Stimulated activated CD4-positive, alpha-beta T cell treated with anti-CD3 and anti-CD28 coated beads, Interleukin-1b, Interleukin-23, amount 100 ng/mL, for 48 hours (primary cell): ENCODE results near the gene CLEC17A.
"Not testable (repeated sequence)": the region's sequence is repeated elsewhere in the genome, so short reads cannot be mapped to it uniquely, and the experiment has no call there.

Experiments used
- DNase-seq: peaks from one replicate; pipeline ENCODE4 v3.0.0-alpha.2; 2020

CLEC17A gene

DNA sequence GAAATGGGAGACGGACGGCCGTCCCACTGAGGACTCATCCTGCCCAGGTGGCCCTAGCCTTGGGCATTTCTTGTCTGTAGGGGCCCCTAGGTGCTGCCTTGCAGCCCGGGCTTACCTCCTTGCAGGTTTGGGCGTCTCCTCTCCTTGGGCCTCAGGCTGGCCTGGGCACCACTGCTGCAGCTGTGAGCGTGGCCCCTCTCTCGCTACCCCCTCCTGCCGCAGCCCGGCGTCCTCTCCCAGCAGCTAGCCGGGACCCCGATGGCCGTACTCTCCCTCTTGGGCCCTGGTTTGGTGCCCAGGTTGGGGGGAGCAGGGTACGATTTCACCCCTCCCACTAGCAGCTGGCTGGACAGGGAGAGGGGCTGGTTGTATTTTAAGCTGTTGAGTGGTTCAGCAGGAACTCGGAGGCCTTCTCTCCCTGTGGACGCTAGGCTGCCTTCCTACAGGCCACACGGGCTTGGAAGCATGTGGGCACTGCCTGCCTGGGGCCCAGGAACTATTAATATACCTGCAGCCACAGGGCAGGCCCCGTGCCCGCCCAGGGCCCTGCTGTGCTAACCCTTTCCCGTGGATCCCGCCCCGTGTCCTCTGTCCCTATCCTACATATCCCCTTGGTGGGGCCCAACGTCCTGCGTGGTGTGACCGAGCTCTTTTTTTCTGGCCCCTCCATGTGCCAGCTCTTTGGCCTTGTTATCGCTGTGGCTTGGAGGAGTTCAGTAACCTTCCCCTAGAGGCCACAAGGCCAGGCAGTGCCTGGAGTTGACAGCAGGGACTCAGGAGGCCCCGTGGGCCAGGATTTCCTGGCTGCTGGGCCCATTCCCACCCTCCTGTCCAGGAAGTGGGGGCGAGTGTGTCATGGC, 22.7 kb upstream of the CLEC17A start:
- no peak for DNase-seq

DNA sequence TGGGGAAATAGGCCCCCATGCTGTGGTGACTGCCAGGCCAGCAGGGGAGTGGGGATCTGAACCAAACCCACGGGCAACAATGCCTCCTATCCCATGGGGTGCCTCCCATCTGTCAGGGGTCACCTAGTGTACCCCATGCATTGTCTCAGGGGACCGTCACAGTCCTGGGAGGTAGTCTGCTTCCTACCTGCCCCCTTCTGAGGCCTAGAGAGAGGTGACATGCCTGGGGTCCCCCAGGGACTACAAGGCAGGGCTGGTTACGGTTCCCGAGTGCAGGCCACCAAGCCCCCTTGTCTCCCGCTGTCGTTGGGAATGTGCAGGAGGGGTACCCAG, 22.1 kb upstream of the CLEC17A start:
- no peak for DNase-seq

DNA sequence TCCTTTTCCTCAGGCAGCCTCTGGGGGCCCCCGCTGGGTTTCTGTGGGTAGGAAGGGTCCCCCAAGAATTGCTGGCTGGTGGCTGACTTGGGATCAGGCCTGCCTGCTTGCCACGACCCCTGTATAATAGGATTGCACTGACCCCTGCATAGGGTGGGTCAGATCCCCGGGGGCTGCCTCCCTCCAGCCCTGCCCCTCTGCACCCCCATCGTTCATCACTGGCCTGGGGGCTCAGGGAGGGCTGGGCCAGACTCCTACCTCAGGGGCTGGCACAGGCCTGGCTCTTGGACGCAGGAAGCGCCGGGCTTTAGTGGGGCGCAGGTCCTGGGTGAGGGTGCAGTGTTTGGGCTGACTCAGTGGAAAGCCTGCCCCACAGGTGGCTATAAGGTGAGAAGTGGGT, 21.6 kb upstream of the CLEC17A start:
- DNase-seq: no peak

DNA sequence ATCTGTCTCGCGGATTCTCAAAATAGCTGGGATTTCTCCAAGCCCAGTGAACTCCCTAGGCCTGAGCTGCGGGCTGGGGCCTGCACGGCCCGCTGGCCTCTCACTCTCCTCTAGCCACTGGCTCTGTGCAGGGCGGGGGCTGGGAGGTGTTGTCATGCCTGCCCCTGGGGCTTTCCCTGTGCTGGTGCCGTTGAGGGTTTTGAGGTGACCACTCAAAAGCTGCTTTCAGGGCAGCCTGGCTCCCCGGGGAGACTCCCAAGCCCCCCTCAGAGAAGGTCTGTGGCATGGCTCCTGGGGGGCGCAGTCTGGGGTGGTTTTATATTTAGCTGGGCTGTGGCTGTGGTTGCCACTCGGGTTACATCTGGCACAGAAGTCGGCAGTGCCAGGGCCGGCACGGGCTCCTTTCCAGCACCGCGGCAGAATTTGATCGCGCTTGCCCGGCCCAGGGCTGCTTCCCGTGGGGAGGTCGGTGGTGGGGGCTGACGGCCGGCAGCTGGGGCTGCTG, 21.0 kb upstream of the CLEC17A start:
- DNase-seq: no peak

DNA sequence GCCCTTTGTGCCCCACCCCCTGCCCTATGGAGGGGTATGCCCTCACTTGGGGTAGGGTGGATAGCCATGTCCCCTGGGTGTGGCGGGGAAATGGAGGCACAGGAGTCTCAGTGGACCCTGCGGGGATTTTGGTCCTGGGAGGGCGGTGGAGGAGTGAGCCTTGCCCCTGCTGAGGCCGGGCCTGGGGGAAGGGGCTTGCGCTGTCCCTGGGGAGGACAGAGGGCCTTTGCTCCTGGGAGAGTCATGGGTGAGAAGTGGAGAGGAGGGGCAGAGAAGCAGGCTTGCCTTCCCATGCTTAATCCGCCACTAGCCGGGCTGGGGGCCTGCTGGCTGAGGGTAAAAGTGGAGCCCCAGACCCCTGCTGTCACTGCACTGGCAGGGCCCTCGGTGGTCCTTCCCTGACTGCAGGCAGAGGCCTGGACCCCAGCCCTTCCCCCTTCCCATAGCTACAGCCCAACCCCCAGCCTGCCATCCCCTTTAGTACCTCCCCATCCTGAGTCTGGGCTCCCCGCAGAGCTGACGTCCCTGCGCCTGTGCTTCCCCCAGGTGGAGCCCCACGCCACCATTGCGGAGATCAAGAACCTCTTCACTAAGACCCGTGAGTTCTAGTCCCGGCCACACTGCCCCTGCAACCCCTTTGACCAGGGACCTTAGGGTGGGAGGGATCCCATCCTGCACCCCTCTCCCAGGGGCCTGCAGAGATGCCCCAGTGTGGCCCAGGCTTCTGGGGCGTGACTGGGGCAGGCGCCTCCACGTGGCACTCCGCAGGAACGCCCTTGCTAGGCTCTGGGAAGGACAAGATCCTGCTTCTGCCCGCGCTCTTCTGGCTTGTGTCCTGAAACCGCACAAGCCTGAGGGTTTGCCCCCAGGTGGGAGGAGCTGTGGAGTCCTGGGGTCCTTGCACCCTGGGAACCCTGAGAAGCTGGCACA, 20.0 kb upstream of the CLEC17A start:
- no peak for DNase-seq

DNA sequence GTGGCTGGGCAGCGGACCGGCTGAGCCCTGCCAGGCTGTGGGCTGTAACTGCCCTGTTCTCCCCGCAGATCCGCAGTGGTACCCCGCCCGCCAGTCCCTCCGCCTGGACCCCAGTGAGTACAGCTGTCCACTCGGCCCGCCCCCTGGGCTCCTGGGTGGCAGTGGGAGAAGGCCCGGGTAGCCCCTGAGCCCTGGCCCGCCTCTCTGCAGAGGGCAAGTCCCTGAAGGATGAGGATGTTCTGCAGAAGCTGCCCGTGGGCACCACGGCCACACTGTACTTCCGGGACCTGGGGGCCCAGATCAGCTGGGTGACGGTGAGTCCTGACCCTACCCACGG, 19.3 kb upstream of the CLEC17A start:
- DNase-seq: no peak

DNA sequence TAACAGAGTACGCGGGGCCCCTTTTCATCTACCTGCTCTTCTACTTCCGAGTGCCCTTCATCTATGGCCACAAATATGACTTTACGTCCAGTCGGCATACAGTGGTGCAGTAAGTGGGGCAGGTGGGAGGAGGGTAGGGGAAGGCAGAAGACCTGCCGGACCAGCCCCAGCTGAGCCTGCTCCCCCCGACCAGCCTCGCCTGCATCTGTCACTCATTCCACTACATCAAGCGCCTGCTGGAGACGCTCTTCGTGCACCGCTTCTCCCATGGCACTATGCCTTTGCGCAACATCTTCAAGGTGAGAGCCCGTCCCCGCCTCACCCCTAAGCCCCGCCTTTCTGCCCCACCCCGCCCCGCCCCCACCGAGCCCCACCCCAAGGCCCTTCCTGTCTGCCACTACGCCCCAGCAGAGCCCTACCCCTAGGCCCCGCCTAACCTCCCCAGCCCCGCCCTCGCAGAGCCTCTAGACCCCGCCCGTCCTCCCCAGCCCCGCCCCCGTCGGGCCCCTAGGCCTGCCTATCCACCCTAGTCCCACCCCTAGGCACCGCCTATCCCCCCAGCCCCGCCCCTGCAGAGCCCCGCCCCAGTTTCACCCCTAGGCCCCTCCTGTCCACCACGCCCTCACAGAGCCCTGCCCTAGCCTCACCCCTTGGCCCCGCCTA, 18.8 kb upstream of the CLEC17A start:
- peak; percentile 86 for DNase-seq

DNA sequence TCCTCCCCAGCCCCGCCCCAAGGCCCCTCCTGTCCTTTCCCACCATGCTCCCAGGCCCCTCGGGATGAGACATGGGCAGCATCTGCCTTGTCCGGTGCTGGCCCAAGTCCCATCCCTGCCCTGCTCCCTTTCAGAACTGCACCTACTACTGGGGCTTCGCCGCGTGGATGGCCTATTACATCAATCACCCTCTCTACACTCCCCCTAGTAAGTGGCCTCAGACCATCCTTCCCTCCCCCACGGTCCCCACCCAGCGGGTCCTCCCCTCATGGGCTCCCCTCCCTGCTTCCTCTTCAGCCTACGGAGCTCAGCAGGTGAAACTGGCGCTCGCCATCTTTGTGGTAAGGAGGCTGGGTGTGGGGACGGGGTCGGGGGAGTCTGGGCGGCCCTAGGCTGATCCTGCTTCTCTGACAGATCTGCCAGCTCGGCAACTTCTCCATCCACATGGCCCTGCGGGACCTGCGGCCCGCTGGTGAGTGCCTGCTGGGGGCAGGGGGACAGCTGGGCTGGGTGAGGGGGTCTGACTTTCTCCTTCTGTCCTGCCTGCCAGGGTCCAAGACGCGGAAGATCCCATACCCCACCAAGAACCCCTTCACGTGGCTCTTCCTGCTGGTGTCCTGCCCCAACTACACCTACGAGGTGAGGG, 18.1 kb upstream of the CLEC17A start:
- not testable (repeated sequence) for DNase-seq

DNA sequence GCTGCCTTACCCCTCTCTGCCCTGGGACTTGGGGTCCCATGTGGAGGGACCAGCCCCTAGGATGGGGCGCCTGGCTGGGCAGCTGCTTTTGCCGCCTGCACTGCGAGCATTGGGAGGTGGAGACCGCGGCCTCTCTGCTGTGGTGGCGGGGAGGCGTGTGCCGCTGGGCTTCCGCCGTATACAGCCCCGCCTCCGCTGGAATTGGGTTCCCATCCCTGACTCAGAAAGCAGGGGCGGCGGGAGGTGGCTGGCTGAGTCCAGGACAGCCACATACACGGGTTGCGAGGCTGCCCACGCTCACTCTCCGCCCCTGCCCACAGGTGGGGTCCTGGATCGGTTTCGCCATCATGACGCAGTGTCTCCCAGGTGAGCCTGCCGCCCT, 17.6 kb upstream of the CLEC17A start:
- DNase-seq: no peak

DNA sequence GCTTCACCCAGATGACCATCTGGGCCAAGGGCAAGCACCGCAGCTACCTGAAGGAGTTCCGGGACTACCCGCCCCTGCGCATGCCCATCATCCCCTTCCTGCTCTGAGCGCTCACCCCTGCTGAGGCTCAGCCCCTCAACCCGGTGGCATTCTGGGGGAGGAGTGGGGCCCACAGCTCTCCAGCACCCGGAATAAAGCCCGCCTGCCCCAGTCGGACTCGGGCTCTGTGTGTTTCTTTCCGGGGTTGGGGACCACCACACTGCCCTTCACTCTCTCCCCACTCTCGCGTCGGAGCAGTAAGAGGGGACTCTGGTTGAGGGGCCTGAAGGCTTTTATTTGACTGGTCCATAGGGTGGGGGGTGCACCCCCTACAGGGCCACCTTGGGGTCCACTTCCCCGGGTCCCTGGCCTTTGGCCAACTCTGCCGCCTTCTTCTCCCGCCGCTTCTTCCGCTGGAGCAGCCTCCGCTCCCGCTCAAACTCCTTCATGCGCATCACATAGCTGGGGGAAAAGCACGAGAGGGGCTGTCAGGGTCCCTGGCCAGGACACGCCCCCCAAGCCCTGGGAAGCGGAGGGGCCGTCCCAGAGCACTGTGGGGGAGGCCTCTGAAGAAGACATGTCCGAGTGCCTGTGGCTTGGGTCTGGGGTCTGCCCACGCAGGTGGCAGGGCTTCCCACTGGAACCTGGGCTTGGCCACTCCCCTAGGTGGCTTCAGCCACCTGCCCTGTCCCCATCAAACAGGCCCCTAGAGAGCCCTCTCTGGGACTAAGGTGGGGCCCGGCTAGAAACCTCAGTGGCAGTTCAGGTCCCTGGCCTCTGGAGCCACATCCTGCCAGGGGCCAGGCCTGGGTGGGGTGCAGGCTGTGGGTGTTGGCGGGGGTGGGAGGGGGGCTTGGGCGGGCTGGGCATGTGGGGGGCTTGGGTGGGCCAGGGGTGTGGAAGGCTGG, 16.8 kb upstream of the CLEC17A start:
- DNase-seq: no peak

DNA sequence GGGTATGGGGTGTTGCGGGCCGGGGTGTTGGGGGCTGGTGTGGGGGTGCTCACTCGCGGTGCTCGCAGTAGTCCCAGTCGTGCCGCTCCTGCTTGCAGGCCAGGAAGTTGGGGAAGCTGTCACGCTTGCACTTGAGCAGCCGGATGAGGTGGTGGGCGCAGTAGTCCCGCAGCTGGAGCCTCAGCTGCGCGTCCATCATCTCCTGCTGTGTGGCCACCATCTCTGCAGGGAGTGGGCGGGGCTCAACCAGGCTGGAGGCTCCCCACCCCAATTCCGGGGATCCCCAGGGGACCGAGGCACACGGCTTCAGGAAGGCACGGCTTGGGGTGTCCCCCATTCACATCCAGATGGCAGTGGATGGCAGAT, 16.2 kb upstream of the CLEC17A start:
- no peak for DNase-seq

DNA sequence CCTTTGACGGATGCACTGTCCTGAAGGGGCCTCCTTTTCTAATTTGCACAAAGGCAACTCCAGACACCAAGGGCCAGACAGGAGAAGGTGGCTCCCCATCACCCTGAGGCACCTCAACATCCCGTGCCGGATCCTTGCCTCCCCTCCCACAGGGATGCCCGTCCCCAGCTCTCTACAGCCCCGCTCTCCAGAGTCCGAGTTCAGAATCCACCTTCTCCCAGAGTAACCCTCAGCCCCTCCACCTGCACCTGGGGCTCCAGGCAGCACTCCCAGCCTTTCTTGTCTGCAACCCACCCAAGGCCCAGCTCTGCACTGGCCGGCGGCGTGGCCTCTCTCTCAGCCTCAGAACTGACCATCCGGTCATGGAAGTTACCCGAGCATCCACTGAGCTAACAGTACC, 15.8 kb upstream of the CLEC17A start:
- no peak for DNase-seq

DNA sequence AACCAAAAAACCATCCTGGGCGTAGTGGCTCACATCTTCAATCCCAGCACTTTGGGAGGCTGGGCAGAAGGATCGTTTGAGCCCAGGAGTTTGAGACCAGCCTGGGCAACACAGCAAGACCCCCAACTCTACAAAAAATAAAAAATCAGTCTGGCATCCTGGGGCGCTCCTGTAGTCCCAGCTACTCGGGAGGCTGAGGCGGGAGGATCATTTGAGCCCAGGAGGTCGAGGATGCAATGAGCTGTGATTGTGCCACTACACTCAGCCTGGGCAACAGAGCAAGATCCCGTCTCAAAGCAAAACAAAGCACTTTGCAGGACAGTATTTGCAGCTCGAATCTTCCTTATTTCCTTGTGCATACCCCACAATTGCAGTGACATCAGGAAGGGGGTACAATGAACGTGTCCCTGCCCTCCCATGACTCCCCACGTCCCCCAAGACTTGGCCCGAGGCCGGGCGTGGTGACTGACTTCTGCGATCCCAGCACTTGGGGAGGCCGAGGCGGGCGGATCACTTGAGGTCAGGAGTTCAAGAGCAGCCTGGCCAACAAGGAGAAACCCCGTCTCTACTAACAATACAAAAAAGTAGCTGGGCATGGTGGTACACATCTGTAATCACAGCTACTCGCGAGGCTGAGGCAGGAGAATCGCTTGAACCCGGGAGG, 11.9 kb upstream of the CLEC17A start:
- DNase-seq: no peak

DNA sequence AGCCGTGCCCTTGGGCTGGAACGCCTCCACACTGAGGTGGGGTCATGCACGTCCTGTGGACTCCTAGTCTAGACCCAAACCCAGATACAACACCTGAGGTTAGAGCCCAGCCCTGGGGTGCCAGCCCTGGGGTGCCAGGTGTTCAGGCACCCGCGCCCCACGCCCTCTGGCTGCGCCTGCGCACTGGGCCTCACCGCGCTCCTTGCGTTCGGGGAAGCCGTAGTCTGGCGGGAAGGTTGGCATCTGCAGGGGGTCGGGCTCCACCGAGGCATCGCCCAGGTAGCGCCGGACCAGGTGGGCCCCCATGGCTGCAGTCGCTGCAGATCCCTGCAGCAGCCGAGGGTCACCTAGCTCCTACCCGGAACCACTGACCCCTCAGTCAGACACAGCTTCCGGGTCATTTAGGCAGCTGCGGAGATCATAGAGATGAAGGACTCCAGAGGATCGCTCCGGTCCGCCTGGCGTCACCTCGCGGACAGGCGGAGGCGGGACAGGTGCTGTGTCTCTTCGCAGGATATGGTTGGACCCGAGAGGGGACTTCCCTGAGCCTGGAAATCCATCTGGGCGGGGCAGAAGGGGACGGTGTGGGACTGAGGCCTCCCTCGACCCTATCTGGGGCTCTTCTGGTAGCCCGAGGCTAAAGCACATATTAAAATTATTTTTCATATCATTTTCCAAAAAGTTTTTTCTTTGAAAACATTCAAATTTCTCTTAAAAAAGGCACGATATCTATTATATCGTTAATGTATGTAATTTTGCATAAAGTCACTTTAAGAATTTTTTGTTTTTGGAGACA, 11.0 kb upstream of the CLEC17A start, which contains the start of gene NDUFB7:
Gene NDUFB7 (minus strand): TSS at position 372 of the 796 bp plus-strand sequence. CDS start 66 bp downstream, at position 306.
- DNase-seq: peak; percentile 93

DNA sequence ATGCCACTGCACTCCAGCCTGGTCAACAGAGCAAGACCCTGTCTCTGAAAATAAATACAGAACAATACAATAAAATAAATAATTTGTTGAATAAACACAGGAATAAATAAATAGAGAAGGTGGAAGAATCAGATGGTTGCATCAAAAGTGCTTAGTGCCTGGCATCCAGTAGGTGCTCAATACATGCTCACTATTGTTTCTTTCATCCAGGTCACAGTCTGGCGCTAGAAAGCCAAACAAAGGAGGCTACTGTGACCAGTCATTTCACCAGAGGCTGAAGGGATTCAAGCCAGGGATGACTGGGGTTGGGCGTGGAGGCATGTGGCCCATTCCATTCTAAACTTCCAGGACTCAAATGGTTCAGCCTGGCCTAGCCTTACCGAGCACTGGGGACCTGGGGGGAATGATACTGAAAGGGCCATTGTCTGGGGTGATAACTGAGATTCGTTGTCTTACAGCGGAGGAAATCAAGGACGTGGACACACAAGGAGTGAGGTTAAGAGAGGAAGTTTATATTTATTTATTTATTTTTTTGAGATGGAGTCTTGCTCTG, 7.4 kb upstream of the CLEC17A start:
- no peak for DNase-seq

DNA sequence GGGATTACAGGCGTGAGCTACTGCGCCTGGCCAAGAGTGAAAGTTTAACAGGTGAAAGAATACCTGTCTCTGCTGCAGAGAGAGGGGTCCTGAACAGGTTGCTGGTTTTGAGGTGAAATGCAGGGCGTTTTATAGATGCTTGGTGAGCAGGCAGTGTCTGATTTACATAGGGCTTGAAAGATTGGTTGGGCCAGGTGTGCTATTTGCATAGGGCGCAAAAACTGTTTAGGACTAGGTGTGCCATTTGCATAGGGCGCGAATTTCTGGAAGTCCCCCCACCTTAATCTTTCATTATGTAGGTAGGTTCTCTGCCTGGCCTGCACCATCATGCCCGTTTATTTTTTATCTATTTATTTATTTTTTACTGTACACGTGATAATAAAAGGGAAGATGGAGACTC, 6.5 kb upstream of the CLEC17A start:
- DNase-seq: no peak

DNA sequence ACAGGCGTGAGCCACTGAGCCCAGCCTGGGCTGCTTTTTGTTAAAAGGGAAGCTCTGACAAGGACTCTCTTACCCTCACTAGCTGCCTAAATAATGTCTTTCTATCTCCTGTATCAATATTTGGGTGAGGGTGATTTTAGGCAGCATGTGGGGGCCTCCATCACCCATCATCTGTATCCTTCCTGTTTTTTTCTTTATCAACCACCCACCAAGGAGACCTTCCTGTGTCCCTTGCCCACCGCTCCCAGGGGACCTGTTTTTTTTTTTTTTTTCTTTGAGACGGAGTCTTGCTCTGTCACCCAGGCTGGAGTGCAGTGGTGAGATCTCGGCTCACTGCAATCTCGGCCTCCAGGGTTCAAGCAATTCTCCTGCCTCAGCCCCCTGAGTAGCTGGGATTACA, 5.6 kb upstream of the CLEC17A start:
- DNase-seq: no peak

DNA sequence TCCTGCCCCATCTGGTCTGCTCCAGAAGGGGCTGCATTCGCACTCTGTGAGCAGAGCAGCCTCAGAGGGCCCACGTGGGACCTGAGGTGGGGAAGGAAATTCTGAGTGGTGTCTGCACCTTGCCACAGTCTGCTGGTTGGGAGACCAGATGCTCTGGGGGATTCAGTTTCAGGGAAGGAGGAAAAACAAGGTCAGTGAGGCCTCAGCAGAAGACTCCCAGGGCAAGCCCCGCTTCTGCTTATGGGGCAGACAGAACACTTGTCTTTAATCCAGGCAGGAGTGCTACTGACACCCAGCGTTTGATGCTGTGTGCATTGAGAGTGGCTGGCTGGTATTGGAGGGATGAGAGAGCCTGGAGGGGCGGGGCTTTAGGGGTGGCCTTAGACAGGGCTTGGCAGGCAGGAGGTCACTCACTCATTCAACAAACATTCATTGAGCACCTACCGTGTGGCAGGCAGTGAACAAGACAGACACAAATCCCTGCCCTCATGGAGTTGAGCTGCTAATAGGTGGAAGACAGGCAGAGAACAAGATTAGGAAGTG, 4.9 kb upstream of the CLEC17A start:
- DNase-seq: no peak

DNA sequence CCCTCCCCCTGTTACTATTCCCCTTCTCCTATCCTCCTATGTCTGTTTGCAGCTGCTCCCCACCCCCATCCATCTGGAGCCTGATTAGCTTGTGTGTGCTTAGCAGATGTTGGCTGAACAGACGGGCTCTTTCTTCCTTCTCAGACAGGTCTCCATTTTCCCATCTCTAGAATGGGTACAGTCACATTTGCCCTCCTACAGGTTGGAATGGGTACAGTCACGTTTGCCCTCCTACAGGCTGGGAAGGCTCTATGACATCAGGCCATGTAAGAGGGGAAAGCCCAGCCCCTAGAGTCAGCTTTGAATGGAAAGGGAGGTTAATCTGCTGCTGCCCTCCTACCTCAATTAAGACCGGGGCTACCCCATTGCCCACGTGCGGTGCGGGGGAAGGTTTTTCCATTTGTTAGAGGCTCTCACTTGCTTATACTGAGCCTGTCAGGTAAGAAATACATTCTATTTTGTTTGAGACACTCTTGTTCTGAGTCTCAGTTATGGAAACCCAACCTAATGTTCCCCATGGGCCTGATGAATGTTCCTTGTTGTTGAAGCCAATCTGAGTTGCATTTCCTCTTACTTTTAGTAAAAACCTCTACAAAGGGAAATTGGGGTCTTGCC, 2.2 kb upstream of the CLEC17A start:
- DNase-seq: peak; percentile 75
